ENCODE results near the gene AMBP. TPM values are rescaled to one million over a fixed set of nuclear protein-coding genes. Genes with fewer than 3 reads are reported as not detected.
A peak's percentile ranks its signal among the peaks of the same experiment; 100 is the strongest.

Gene AMBP
- total RNA-seq, 1 experiment from 2014 or later, result 0.20 TPM

DNA sequence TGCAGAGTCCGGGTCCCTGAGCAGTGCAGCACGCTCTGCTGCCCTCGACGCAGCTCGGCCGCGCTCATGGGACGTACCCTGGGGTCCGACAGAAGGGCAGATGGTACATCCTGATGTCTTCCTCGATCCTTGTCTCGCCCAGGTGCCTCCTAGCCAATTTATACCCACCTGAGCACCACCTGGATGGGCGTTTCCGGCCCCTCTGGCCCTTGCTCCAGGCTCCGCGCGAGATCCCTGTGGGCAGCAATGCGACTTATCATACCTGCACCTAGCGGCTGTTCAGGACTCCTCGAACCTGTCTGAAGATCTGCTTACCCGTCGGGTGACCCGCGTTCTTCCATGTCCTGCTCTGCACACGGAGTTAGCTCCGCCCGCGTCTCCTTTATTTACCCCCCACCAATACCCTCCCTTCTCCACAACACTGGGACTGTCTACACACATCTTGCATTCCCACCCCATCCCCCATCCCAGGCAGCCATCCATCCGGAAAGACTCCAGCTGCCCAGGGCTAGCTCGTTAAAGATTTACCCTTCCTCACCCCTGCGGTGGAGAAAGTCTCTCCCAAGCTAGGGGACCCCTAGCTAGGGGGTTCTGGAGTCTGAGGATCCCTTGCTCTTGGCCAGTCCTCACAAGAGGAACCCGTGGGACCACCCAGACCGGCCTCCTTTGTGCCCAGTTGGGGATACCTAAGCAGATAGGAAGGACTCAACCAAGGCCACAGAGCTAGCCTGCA lies 21.0 kb upstream of the AMBP start, which contains the start of gene KIF12:
TSS of gene KIF12 (minus strand) at position 357 of the 733 bp plus-strand sequence. CDS start at position 341, 16 bp downstream.
- Mint-ChIP-seq H3K9me3 (peaks cover 12% of the 10 kb centered on the region in 2 experiments), H3K27me3 (ENCODE audit: low read depth) (peaks cover 71% of the 10 kb centered on the region), H3K4me3 (peak within 1 kb of the TSS; percentile 74 to 87), H3K4me1 (peaks cover 8 to 22% of the 10 kb centered on the region in 2 experiments), H3K27ac (no peak within 1 kb of the TSS), H3K36me3 (ENCODE audit: insufficient read depth in 1 of 3, low read depth in 3 of 3) (peaks cover 2 to 11% (median 3%) of the 10 kb centered on the region in 3 experiments; a peak in 4 of 7 replicates)
- Histone ChIP-seq H3K56ac (ENCODE audit: insufficient read length, low read depth, low read length) (no peak within 1 kb of the TSS), H4K20me1 (ENCODE audit: control insufficient read depth, insufficient read depth, insufficient read length) (no peaks in the 10 kb centered on the region), H3K23me2 (ENCODE audit: insufficient read length, low read depth, low read length, poor library complexity, severe bottlenecking) (peaks cover 7% of the 10 kb centered on the region), H2BK20ac (ENCODE audit: low read depth, low read length, poor library complexity, severe bottlenecking) (no peak within 1 kb of the TSS), H4K8ac (replicated peaks; ENCODE audit: insufficient read length, low read depth, low read length) (no peak within 1 kb of the TSS), H3K9ac (ENCODE audit: extremely low read depth, insufficient read length, low read length) (no peak within 1 kb of the TSS), H2BK120ac (ENCODE audit: low read depth, low read length, poor library complexity, severe bottlenecking) (no peak within 1 kb of the TSS), H3K14ac (ENCODE audit: insufficient read depth, low read length) (no peak within 1 kb of the TSS), H3K4me1 (ENCODE audit: insufficient read depth, low read length) (0 out of 2 replicates have a peak, but pooled peaks cover 2% of the 10 kb centered on the region), H3T11ph (ENCODE audit: low read length) (no peak within 1 kb of the TSS), H2BK12ac (ENCODE audit: insufficient read length, low read depth, low read length) (no peak within 1 kb of the TSS), H4K5ac (ENCODE audit: insufficient read length, low read depth, low read length) (no peak within 1 kb of the TSS), H2AK5ac (ENCODE audit: insufficient read length, low read length) (no peak within 1 kb of the TSS), H3K79me1 (ENCODE audit: insufficient read depth, low read depth, low read length, poor library complexity, severe bottlenecking) (no peaks in the 10 kb centered on the region), H3K23ac (ENCODE audit: insufficient read length, low read depth, low read length) (no peak within 1 kb of the TSS), H3K79me2 (ENCODE audit: insufficient read depth, low read length) (no peaks in the 10 kb centered on the region), H3K4ac (ENCODE audit: low read depth, low read length) (no peak within 1 kb of the TSS), H2BK15ac (ENCODE audit: low read depth, low read length) (no peak within 1 kb of the TSS), H3K4me2 (ENCODE audit: insufficient read depth, insufficient read length, low read length) (peak within 1 kb of the TSS; percentile 93), H3K18ac (ENCODE audit: insufficient read length, low read depth, low read length) (no peak within 1 kb of the TSS), H4K91ac (ENCODE audit: insufficient read length, low read depth, low read length) (no peak within 1 kb of the TSS), H3K27ac (ENCODE audit: insufficient read length, low read depth, low read length) (no peak within 1 kb of the TSS), H3K27me3 (ENCODE audit: insufficient read depth, low read length) (peaks cover 3% of the 10 kb centered on the region; the same call in 1 of the 2 replicates), H2AFZ (ENCODE audit: low read length) (peak within 1 kb of the TSS; percentile 76), H3K9me3 (ENCODE audit: control insufficient read depth, low read depth, low read length) (no peaks in the 10 kb centered on the region), H2BK5ac (ENCODE audit: insufficient read length, low read length) (no peak within 1 kb of the TSS)
- TF ChIP-seq, protein P1, sequence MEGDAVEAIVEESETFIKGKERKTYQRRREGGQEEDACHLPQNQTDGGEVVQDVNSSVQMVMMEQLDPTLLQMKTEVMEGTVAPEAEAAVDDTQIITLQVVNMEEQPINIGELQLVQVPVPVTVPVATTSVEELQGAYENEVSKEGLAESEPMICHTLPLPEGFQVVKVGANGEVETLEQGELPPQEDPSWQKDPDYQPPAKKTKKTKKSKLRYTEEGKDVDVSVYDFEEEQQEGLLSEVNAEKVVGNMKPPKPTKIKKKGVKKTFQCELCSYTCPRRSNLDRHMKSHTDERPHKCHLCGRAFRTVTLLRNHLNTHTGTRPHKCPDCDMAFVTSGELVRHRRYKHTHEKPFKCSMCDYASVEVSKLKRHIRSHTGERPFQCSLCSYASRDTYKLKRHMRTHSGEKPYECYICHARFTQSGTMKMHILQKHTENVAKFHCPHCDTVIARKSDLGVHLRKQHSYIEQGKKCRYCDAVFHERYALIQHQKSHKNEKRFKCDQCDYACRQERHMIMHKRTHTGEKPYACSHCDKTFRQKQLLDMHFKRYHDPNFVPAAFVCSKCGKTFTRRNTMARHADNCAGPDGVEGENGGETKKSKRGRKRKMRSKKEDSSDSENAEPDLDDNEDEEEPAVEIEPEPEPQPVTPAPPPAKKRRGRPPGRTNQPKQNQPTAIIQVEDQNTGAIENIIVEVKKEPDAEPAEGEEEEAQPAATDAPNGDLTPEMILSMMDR (conservative IDR thresholded peaks at IDR 0.05), result no peak; the same call in 2 of the 3 replicates
- no peak for DNase-seq
- WGBS (ENCODE audit: extremely low coverage, insufficient read length, low lambda C conversion rate), result no CpG with 5 or more reads among the region's 32 CpGs
